HG03460 (cell line): ENCODE data around the gene COL4A2.
"Not testable (repeated sequence)": the region's sequence is repeated elsewhere in the genome, so short reads cannot be mapped to it uniquely, and the experiment has no call there.

Experiments
- ATAC-seq: cut with Tn5 transposase; IDR thresholded peaks from one replicate; pipeline ENCODE4 v1.9.1; 2021; ENCODE audit not compliant: unreplicated experiment

COL4A2 gene

DNA sequence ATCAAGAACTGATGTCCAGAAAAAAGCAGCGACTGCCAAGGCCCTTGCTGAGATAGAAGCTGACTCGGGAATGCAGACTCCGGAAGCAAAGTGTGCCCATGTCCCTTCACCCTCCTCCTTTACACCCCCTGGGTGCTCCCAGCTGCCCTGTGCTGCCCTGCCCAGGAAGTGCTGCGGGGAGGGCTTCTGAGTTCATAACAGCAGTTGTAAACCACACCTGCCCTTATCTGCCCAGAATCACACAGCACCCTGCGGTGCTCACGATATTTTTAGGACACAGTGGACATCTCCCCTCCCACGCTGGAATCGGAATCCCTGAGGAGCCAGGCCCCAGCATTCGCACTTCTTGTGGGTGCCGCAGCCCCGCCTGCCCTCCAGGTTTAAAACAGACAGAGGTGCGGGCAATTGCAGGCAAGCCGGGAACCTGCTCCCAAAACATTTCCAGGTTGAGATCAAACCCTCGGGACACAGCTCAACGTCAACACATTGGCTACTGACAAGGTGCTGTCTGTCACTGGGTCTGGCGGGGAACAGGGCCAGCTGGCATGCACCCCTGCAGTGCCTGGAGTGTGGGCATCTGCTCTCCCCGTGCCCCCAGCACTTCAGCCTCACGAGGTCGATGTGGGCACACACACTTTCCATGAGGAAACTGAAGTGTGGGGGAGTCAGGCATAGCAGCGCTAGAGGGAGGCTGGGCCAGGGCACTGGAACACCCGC is 217.6 kb downstream of the COL4A2 start:
- ATAC-seq, result no peak

DNA sequence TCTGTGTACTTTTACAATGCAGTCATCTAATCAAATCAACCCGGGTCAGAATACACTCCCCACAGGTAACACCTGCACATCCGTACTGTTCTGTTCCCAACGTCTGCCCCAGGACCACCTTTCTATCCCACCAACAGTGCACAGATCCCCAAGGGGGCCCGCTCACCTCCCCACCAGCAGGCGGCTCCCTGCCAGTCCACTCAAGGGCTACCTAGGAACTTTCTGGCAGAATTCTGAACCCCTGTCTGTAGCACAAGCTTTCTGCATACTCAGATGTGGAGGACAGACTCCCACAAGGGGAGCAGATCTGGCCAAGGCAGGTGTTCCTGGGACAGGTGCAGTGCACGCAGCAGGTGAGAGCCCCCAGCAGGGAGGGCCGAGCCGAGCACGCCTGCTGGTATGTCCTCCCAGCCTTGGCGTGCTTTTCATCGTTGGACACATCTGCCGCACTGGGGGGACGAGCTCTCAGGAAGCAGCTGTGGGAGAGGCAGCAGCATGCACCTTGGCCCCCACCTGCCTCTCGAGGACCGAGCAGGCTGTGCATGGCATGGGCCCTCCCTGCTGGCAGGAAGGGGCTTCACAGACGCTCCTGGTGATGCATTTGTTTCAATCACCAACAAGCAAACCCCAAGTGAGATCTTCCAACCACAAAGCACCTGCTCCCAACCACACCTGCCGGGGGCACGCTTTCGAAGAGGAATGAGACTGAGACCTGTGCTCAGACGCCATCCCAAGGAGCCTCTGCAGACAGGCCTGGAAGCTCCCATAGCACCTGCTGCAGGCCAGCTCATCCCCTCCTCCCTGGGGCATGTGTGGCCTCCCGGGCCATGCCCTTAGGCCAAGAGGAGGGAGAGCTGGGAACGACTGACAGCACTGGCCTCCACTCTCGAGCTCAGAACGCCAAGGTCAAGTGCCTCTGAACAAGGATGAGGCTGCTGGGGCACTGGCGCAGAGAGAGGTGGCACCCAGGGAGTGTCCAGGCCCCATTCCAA is 218.5 kb downstream of the COL4A2 start:
- ATAC-seq, result peak; percentile 89

DNA sequence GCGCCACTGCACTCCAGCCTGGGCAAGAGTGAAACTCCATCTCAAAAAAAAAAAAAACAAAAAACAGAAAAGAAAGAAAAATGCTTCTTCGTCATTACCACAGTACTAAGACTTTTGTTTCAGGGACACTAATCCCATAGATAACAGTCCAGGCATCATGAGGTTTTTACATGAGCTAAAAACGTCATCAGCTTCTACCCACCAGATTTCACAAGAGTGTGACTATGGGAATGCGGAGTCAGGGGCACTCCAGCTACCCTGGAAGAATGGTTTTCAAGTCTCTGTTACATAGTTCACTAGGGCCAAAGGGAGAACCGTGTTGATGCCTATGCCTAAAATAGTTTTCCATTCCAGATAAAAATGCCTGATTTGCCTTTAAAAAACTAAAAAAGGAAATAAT is 221.3 kb downstream of the COL4A2 start:
- no peak for ATAC-seq

DNA sequence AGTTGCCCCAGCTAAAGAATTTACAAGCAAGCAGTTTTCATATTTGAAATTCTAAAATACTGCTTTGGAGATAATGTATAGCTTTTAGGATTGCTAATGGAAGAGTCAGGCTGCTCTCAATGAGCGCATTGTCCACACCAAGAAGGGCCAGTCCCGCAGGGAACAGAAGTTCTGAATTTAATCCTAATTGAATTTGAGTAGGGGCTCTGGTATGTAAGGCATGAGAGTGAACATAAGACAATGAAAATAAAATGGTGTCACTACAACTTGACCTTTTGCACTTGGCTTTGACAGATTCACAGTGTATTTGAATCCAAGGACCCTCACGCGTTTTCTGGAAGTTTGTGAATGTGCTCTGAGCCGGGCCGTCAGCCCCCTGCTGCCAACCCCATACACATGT is 221.8 kb downstream of the COL4A2 start:
- no peak for ATAC-seq

DNA sequence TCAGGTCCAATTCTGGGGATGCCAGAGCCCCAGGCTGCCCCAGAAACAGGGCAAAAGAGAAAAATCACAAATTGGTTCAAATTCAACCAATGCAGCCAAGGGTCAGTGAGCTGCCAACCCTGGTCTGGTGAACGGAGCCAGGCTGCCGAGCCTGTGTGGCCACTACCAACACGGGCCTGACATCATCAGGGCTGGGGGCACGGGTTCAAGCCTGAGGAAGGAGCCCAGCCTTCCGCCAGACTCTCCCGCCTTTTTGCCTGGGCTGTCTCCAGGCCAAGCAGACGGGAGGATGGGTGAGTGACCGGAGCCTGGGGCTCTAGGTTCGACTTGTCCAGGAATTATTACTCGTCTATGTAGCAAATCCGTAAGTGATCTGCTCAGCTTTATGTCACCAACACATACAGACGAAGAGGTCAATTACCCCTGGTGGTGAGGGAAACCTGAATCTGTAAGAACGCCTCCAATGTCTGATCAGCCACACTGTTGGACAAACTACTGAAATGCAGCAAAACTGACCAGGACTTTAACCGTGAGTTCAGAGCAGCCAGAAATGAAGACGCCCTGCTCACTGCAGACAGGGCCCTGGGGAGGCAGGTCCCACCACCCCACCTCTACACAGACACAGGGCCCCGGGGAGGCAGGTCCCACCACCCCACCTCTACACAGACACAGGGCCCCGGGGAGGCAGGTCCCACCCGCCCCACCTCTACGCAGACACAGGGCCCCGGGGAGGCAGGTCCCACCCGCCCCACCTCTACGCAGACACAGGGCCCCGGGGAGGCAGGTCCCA is 222.6 kb downstream of the COL4A2 start:
- ATAC-seq, result no peak

DNA sequence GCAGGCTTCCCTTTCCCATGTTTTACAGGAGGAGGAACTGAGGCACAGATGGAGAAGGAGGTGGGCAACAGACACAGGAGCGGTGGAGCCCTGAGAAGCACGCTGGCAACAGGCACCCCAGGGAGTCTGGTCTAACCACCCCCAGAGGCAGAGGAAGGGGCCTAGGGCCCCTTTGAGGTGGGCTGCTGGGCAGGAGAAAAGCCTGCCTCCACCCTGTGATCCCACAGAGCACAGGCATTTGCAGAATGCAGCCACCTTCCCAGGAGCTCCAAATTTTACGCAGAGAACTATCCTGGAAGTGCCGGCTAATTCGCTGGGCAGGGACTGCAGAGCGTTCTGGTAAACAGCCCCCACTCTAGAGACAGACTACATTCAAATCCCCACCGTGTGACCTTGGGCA is 224.0 kb downstream of the COL4A2 start:
- no peak for ATAC-seq

- ATAC-seq, result no peak
These were observed 224.6 kb downstream of the COL4A2 start for GRCh38 chr13:110531671-110532083.

DNA sequence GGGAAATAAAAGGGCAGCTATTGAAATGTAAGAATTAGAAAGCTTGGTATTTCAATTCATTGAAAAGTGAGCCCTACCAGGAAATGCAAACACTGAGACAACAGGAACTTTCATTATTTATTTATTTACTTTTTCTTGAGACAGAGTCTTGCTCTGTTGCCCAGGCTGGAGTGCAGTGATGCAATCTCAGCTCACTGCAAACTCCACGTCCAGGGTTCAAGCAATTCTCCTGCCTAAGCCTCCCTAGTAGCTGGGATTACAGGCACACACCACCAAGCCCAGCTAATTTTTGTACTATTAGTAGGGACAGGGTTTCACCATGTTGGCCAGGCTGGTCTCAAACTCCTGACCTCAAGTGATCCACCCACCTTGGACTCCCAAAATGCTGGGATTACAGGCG is 225.2 kb downstream of the COL4A2 start:
- ATAC-seq, result not testable (repeated sequence)

GRCh38 chr13:110533771-110534670 is 226.9 kb downstream of the COL4A2 start:
- ATAC-seq, result no peak

DNA sequence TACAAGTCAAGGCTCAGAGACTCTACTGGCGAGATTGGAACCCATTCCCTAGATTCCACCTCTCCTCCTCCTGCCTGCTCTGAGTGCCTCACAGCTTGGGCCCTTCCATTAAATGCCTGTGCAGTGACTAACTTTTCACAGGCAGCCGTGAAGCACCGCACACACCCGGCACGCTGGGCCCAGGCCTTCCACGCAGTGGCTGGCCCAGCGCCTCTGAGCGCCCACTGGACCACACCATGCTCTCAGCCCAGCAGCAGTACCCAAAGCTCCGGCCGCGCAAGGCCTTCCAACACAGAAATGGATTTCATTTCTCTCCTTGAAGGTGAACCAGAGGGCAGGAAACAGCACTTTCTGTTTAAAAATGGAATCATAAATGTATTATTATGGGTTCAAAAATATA is 228.4 kb downstream of the COL4A2 start:
- ATAC-seq, result no peak

DNA sequence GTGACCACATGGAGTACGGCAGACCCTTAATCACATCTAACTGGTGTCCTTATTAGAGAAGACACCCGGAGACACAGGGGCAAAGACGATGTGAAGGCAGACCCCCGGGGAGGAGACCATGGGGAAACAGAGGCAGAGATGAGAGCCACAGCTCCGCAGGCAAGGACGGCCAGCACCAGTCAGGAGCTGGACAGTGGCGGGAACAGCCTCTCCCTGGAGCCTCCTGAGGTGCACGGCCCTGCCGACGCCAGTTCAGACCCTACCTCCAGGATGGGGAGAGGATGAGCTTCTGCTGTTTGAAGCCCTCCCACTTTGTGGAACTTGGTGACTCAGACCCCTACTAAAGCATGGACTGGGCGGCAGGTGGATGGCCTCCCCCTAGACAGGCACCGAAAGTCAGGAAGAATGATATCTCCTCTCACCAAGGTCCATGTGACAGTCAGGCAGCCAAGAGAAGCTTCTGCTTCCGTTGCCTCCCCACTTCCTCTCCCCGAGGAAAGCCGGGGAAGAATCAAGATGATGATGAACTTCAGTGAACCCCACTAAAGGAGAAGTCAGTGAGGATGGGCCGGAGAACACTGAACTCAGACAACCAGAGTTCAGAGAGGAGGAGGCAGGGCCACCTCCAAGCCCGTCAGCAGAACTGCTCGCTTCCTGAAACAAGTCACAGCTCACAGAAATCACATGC is 229.1 kb downstream of the COL4A2 start:
- no peak for ATAC-seq

DNA sequence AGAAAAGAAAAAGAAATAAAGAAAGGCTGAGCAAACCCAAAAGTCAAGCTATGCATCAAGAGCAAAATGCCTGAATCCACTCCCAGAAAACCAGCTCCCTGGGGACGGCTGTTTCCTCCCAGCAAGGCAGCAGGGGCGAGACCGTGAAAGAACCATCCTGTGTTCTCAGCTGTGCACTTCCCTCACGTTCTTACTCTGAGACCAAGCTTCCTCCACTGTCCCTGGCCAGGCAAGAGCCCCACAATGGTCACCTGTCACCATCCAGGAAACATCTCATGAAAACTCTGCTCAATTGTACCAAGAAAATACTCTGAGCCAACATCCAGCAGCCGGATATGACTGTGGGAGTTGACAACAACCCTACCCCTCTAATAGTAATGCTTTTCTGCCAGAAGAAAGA is 231.5 kb downstream of the COL4A2 start:
- peak; percentile 63 for ATAC-seq

DNA sequence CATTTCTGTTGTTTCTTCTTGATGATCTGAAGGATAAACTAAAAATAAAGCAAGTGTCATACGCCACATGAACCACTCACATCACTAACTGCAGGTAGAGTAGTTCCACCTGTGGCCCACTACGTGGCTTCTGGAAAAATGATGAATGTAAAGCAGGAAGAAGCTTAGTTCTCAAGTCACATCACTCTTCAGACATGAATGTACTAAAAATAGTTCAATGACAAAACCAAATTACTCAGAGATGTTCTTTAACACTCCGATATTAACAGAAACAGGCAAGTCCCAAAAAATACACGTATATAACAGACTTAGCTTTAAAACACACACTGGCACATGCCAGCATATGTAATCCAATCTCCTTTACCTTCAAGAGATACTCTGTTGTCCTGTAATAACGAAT is 232.8 kb downstream of the COL4A2 start:
- no peak for ATAC-seq

- no peak for ATAC-seq
These were observed 233.9 kb downstream of the COL4A2 start for GRCh38 chr13:110540871-110541525.

DNA sequence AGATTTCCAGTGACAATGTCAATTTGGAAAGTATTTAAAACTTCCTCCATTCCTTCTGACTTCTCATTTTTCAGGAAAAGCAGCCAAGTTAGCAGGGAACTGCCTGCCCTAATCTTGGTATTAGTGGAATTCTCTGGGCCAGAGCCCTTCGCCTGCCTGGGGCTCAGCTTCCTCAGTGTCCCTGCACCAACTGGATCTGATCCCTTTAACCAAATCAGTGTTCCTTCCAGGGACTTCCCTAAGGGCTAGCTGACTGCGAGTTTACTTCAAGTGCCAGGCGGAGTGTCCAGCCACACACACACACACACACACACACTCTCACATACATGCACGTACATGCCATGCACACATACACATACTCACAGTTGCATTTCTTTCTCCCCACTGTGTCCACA is 234.4 kb downstream of the COL4A2 start:
- no peak for ATAC-seq

- no peak for ATAC-seq
These were observed 235.2 kb downstream of the COL4A2 start for GRCh38 chr13:110542169-110542796.

DNA sequence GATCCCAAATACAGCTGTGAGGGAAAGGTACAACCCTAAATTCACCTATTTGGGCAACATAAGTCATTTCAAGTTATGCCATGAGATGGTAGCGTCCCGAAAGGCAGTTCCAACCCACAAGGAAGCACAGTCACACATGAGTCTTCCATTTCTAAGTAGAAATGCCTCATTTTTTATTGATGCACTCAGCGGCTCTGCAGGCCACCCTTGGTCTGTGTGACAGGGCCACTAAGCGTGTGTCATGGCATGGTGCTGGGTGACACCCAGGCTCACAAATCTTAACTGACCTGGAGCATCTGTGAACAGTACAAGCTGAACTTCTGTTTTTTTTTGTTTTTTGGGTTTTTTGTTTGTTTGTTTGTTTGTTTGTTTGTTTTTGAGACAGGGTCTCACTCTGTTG is 239.3 kb downstream of the COL4A2 start:
- no peak for ATAC-seq

DNA sequence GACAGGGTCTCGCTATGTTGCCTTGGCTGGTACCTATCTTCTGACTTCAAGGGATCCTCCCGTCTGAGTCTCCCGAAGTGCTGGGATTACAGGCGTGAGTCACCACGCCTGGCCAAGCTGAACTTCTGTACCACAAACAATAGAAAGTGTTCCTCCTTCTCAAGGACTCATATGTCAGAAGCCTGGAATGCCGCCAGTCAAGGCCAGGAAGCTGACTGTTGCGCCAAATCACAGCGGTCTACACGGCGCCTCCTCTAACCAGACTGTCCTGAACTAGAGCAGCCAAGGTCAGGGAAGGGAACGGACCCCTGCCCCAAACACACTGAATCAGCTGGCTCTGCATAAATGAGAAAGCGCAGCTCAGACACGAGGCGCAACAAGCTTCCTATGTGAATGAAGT is 239.8 kb downstream of the COL4A2 start:
- no peak for ATAC-seq
